Activated T-cell treated with anti-CD3 and anti-CD28 coated beads, Interleukin-2, amount 50 U/mL, for 24 hours (primary cell): Measurements from ENCODE around the gene ADGRL2.

Source experiments
- DNase-seq: peaks from one replicate; pipeline ENCODE4 v3.0.0-alpha.2; 2020
- H3K27ac Mint-ChIP-seq: 2 replicates; pipeline ENCODE4 v1.8.0; 2020; ENCODE audit warnings: mild to moderate bottlenecking, mixed read lengths
- H3K27me3 Mint-ChIP-seq: 2 replicates; pipeline ENCODE4 v1.8.0; 2020; ENCODE audit warnings: mixed read lengths
- H3K36me3 Mint-ChIP-seq: 2 replicates; pipeline ENCODE4 v1.8.0; 2020; ENCODE audit warnings: low read depth, mixed read lengths
- H3K4me1 Mint-ChIP-seq: 2 replicates; pipeline ENCODE4 v1.8.0; 2020; ENCODE audit warnings: low read depth, mixed read lengths
- H3K4me3 Mint-ChIP-seq: 2 replicates; pipeline ENCODE4 v1.8.0; 2020; ENCODE audit warnings: mild to moderate bottlenecking, moderate library complexity, mixed read lengths
- H3K9me3 Mint-ChIP-seq: 2 replicates; pipeline ENCODE4 v1.8.0; 2020; ENCODE audit warnings: mixed read lengths

The ADGRL2 gene

DNA sequence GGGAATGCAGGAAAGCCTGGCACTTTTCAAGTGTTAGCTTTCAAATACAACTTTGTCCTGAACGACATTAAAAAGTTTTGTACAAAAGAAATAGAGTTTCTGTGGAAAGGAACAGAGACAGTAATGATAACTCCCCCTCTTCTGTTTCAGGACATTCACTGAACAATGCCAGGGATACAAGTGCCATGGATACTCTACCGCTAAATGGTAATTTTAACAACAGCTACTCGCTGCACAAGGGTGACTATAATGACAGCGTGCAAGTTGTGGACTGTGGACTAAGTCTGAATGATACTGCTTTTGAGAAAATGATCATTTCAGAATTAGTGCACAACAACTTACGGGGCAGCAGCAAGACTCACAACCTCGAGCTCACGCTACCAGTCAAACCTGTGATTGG, 189.5 kb downstream of the ADGRL2 start:
- no peak overlapping the region for H3K4me3 Mint-ChIP-seq
- H3K4me1 Mint-ChIP-seq = no peaks in the 10 kb centered on the region
- no peaks in the 10 kb centered on the region for H3K36me3 Mint-ChIP-seq
- H3K27ac Mint-ChIP-seq = no peak overlapping the region
- no peaks in the 10 kb centered on the region for H3K27me3 Mint-ChIP-seq
- no peak for DNase-seq
- no peaks in the 10 kb centered on the region for H3K9me3 Mint-ChIP-seq

DNA sequence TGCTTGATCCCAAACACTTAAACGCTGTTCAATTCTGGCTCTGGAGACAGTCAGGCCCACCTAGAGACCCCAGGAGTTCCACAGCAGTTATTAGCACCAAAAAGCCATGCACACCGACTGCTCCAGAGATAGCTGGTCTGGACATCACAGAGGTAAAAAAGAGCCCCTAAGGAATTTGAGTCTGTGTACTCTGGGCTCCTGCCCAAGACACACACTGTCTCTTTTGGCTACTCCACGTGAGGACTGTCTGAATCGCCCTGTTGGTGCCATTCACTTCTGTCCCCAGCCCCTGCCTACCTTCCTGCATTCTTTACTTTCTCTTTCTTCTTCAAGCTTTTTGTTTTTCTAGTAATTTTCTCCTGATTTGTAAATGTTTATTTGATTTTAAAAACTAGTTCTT, 197.4 kb downstream of the ADGRL2 start:
- Mint-ChIP-seq H3K9me3 (no peaks in the 10 kb centered on the region), H3K36me3 (no peaks in the 10 kb centered on the region), H3K4me3 (no peak overlapping the region), H3K4me1 (no peaks in the 10 kb centered on the region), H3K27ac (no peak overlapping the region), H3K27me3 (no peaks in the 10 kb centered on the region)
- DNase-seq = no peak

- H3K27me3 Mint-ChIP-seq = no peaks in the 10 kb centered on the region
Measured at GRCh38 chr1:81999364-81999763, 198.6 kb downstream of the ADGRL2 start.

GRCh38 chr1:82000221-82000620, 199.5 kb downstream of the ADGRL2 start:
- Mint-ChIP-seq H3K36me3 (no peaks in the 10 kb centered on the region), H3K4me3 (no peak overlapping the region), H3K27ac (no peak overlapping the region), H3K9me3 (no peaks in the 10 kb centered on the region), H3K4me1 (no peaks in the 10 kb centered on the region), H3K27me3 (no peaks in the 10 kb centered on the region)
- DNase-seq = no peak

More at GRCh38 chr1:81999364-81999763, 198.6 kb downstream of the ADGRL2 start:
- Mint-ChIP-seq H3K4me1 (no peaks in the 10 kb centered on the region), H3K9me3 (no peaks in the 10 kb centered on the region), H3K27ac (no peak overlapping the region), H3K4me3 (no peak overlapping the region), H3K36me3 (no peaks in the 10 kb centered on the region)
- DNase-seq = no peak

- DNase-seq = no peak
- no peak overlapping the region for H3K4me3 Mint-ChIP-seq
Measured at GRCh38 chr1:82001345-82001744, 200.6 kb downstream of the ADGRL2 start.

GRCh38 chr1:82007804-82008203, 207.1 kb downstream of the ADGRL2 start:
- no peak for DNase-seq
- Mint-ChIP-seq H3K27ac (no peak overlapping the region), H3K27me3 (no peaks in the 10 kb centered on the region), H3K4me3 (no peak overlapping the region), H3K9me3 (no peaks in the 10 kb centered on the region), H3K4me1 (no peaks in the 10 kb centered on the region), H3K36me3 (no peaks in the 10 kb centered on the region)

More at GRCh38 chr1:82001345-82001744, 200.6 kb downstream of the ADGRL2 start:
- no peaks in the 10 kb centered on the region for H3K4me1 Mint-ChIP-seq
- no peaks in the 10 kb centered on the region for H3K27me3 Mint-ChIP-seq
- H3K36me3 Mint-ChIP-seq = no peaks in the 10 kb centered on the region
- H3K9me3 Mint-ChIP-seq = no peaks in the 10 kb centered on the region
- no peak overlapping the region for H3K27ac Mint-ChIP-seq

- Mint-ChIP-seq H3K4me3 (no peak overlapping the region), H3K27ac (no peak overlapping the region), H3K9me3 (peaks cover 3% of the 10 kb centered on the region), H3K36me3 (no peaks in the 10 kb centered on the region), H3K4me1 (no peaks in the 10 kb centered on the region), H3K27me3 (no peaks in the 10 kb centered on the region)
- DNase-seq = no peak
Measured at GRCh38 chr1:82013702-82014101, 213.0 kb downstream of the ADGRL2 start.

DNA sequence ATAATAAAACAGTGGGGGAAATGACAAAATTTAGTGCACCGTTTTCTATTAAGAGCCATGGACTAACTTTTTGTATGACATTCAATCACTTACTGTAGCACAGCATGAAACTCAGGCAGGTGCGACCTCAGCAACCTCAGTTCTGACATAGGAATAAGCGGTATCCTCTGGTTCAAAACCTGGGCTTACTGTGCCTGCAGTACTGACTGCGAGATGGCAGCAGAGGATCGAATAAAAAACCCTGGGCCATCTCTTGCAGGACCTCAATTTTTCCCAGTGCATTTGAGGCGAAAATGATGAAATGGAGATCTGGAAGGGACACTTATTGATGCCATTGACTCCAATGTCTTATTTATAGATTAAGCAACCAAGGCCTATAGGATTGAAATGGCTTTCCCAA, 214.7 kb downstream of the ADGRL2 start:
- no peaks in the 10 kb centered on the region for H3K27me3 Mint-ChIP-seq
- H3K9me3 Mint-ChIP-seq = peaks cover 3% of the 10 kb centered on the region
- H3K4me3 Mint-ChIP-seq = no peak overlapping the region

GRCh38 chr1:82018319-82018718, 217.6 kb downstream of the ADGRL2 start:
- H3K4me3 Mint-ChIP-seq = no peak overlapping the region
- H3K36me3 Mint-ChIP-seq = no peaks in the 10 kb centered on the region
- no peak for DNase-seq
- H3K27ac Mint-ChIP-seq = no peak overlapping the region
- no peaks in the 10 kb centered on the region for H3K27me3 Mint-ChIP-seq
- H3K9me3 Mint-ChIP-seq = peaks cover 7% of the 10 kb centered on the region
- H3K4me1 Mint-ChIP-seq = no peaks in the 10 kb centered on the region

More for the DNA sequence above, 214.7 kb downstream of the ADGRL2 start:
- Mint-ChIP-seq H3K4me1 (no peaks in the 10 kb centered on the region), H3K36me3 (no peaks in the 10 kb centered on the region), H3K27ac (no peak overlapping the region)
- DNase-seq = no peak

DNA sequence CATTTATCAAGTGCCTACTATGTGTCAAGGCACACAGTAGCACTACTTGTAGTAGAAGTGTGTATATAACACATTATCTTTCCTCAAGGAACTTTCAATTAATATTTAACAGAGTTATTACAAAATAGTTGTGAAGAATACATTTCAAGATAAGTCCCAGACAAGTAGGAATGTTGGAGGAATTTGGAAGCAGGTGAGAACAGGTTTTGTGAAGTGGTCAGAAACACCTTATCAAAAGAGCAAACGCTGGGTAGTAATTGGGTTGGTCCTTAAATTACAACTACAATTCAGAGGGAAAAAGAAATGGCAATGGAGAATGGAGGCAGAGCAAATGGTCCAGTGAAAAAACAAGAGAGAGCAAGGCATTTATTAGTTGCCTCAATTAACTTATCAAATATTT, 218.8 kb downstream of the ADGRL2 start:
- no peak for DNase-seq
- H3K4me3 Mint-ChIP-seq = no peak overlapping the region
- H3K27me3 Mint-ChIP-seq = no peaks in the 10 kb centered on the region
- no peaks in the 10 kb centered on the region for H3K36me3 Mint-ChIP-seq
- H3K27ac Mint-ChIP-seq = no peak overlapping the region
- H3K9me3 Mint-ChIP-seq = peaks cover 8% of the 10 kb centered on the region
- H3K4me1 Mint-ChIP-seq = no peaks in the 10 kb centered on the region

DNA sequence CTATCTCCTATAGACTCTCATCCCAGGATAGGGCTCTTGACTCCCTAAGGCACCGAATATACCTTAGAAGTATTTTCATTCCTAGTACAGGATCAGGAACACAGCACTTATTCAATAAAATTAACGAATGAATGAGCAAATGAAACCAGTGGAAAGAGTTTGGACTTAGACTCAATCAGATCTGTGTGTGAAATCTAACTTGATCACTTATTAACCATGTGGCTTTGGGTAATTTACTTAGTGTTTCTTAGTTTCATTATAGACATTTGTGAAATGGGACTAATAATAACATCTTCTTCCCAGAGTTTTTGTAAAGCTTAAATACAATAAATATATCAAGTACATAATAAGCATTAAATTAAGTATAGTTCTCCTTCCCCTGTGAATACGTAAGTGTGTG, 230.1 kb downstream of the ADGRL2 start:
- Mint-ChIP-seq H3K4me3 (no peak overlapping the region), H3K9me3 (no peaks in the 10 kb centered on the region), H3K27me3 (no peaks in the 10 kb centered on the region), H3K4me1 (no peaks in the 10 kb centered on the region), H3K36me3 (no peaks in the 10 kb centered on the region), H3K27ac (no peak overlapping the region)
- no peak for DNase-seq

GRCh38 chr1:82032068-82032467, 231.3 kb downstream of the ADGRL2 start:
- Mint-ChIP-seq H3K4me1 (no peaks in the 10 kb centered on the region), H3K4me3 (no peak overlapping the region), H3K27ac (no peak overlapping the region), H3K27me3 (no peaks in the 10 kb centered on the region), H3K36me3 (no peaks in the 10 kb centered on the region), H3K9me3 (peaks cover under 1% of the 10 kb centered on the region)
- no peak for DNase-seq

- no peak for DNase-seq
- no peaks in the 10 kb centered on the region for H3K4me1 Mint-ChIP-seq
- peaks cover 5% of the 10 kb centered on the region for H3K9me3 Mint-ChIP-seq
- no peaks in the 10 kb centered on the region for H3K27me3 Mint-ChIP-seq
- H3K36me3 Mint-ChIP-seq = no peaks in the 10 kb centered on the region
- H3K4me3 Mint-ChIP-seq = no peak overlapping the region
- H3K27ac Mint-ChIP-seq = no peak overlapping the region
Measured at GRCh38 chr1:82034812-82035211, 234.1 kb downstream of the ADGRL2 start.
